Measurements from ENCODE around the gene LRRFIP1. TPM values are rescaled to one million over a fixed set of nuclear protein-coding genes. Genes with fewer than 3 reads are reported as not detected.

LRRFIP1 gene
- total and polyA plus RNA-seq, 4 donors: 79.7 to 194 (median 94.1) TPM

DNA sequence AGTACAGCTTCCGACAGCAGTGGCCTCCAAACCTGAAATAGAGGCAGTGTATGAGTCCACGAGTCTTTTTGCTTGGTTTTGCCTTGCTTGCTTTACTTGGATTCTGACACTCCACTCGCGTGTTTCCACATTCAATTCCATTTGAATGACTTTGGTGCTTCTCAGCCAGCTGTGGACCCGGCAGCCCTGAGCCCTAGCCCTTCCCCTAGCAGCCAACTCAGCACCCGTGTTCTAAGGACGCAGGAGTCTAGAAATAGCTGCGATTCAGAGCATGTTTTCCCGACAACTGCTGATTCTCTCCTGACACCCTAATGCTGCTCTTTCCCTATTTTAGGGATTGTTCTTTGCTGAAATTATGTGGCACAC lies 20.6 kb downstream of the LRRFIP1 start:
- H3K36me3 ChIP-seq (ENCODE audit: control insufficient read depth in 4 of 4, insufficient read depth in 4 of 4, low read length in 4 of 4): peaks cover 0 to 26% (median 9%) of the 10 kb centered on the region in 4 donors
- H3K9ac ChIP-seq (ENCODE audit: insufficient read depth in 1 of 2, low read length in 2 of 2): no peak overlapping the region
- TF ChIP-seq, protein P1, sequence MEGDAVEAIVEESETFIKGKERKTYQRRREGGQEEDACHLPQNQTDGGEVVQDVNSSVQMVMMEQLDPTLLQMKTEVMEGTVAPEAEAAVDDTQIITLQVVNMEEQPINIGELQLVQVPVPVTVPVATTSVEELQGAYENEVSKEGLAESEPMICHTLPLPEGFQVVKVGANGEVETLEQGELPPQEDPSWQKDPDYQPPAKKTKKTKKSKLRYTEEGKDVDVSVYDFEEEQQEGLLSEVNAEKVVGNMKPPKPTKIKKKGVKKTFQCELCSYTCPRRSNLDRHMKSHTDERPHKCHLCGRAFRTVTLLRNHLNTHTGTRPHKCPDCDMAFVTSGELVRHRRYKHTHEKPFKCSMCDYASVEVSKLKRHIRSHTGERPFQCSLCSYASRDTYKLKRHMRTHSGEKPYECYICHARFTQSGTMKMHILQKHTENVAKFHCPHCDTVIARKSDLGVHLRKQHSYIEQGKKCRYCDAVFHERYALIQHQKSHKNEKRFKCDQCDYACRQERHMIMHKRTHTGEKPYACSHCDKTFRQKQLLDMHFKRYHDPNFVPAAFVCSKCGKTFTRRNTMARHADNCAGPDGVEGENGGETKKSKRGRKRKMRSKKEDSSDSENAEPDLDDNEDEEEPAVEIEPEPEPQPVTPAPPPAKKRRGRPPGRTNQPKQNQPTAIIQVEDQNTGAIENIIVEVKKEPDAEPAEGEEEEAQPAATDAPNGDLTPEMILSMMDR (IDR thresholded peaks at IDR 0.05; ENCODE audit: control extremely low read depth, extremely low read depth): no peak
- peaks cover 0 to 13% (median 0%) of the 10 kb centered on the region in 5 donors for H3K4me1 ChIP-seq (ENCODE audit: control insufficient read depth in 5 of 5, insufficient read depth in 5 of 5, low read length in 5 of 5)
- ATAC-seq (ENCODE audit: insufficient read depth, low FRiP score): no peak
- WGBS, 2 donors: 86 to 91% methylated on average over 9 of the region's 9 CpGs
- DNase-seq: no peak
- peak overlapping the region; percentile 17 to 48 for H3K27ac ChIP-seq (ENCODE audit: low read depth in 1 of 2, low read length in 1 of 2)
- H3K27me3 ChIP-seq (ENCODE audit: control insufficient read depth in 3 of 3, insufficient read depth in 3 of 3, low read length in 2 of 3): no peaks in the 10 kb centered on the region
- peaks cover 0 to 7% (median 3%) of the 10 kb centered on the region in 4 donors for H3K9me3 ChIP-seq (ENCODE audit: control insufficient read depth in 4 of 4, insufficient read depth in 3 of 4, low read length in 3 of 4)
- H3K4me3 ChIP-seq: no peak overlapping the region

DNA sequence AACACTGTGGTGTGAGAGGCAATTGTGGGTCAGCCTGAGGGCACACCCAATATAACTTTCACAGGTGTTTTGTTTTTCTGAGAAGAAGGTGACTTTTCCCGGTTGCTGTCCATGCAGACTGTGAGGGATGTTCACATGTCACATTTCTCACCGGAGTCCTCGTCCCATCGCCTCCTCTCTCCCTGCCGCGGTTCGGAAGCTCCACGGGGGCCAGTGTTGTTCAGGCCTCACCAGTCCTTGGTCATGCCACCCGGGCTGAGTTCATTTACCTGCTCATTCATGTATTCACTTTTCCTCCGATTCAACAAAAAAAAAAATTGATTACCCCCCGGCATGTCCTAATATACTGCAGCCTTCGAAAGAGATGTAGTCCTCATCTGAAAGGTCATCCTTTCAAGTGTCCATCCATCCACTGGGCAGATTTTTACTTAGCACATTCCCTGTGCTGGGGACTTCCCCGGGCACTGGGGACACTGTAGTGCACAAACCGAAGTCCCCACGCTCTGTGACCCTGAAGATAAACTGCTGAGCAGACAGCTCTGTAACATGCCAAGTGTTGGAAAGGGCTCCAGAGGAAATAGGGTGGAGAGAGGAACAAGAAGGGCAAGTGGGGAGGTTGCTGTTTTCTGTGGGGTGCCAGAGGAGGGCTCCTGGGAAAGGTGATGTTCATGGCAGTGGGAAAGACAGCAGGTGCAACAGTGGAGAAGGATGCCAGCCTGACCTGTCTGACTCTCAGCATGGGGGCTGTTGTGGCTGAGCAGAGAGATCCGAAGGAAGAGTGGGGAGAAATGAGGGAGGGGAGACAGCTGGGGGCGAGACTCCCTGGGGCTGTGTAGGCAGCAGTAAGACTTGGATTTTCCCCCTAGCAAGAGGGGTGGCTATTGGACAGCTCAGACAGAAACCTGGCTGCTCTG lies 22.4 kb downstream of the LRRFIP1 start:
- peaks cover 0 to 26% (median 9%) of the 10 kb centered on the region in 4 donors for H3K36me3 ChIP-seq (ENCODE audit: control insufficient read depth in 4 of 4, insufficient read depth in 4 of 4, low read length in 4 of 4)
- ATAC-seq (ENCODE audit: insufficient read depth, low FRiP score) (no peak), DNase-seq (no peak)
- H3K9ac ChIP-seq (ENCODE audit: insufficient read depth in 1 of 2, low read length in 2 of 2): no peak overlapping the region
- TF ChIP-seq, protein P1 (IDR thresholded peaks at IDR 0.05; ENCODE audit: control extremely low read depth, extremely low read depth): no peak
- H3K9me3 ChIP-seq (ENCODE audit: control insufficient read depth in 4 of 4, insufficient read depth in 3 of 4, low read length in 3 of 4): peaks cover 0 to 7% (median 3%) of the 10 kb centered on the region in 4 donors
- H3K27ac ChIP-seq (ENCODE audit: low read depth in 1 of 2, low read length in 1 of 2): peak overlapping the region in 1 of 2 donors; percentile 47
- no peaks in the 10 kb centered on the region for H3K27me3 ChIP-seq (ENCODE audit: control insufficient read depth in 3 of 3, insufficient read depth in 3 of 3, low read length in 2 of 3)
- 92 to 94% methylated on average over 17 of the region's 17 CpGs for WGBS, 2 donors
- H3K4me3 ChIP-seq: no peak overlapping the region
- H3K4me1 ChIP-seq (ENCODE audit: control insufficient read depth in 5 of 5, insufficient read depth in 5 of 5, low read length in 5 of 5): peaks cover 0 to 11% (median 0%) of the 10 kb centered on the region in 5 donors

DNA sequence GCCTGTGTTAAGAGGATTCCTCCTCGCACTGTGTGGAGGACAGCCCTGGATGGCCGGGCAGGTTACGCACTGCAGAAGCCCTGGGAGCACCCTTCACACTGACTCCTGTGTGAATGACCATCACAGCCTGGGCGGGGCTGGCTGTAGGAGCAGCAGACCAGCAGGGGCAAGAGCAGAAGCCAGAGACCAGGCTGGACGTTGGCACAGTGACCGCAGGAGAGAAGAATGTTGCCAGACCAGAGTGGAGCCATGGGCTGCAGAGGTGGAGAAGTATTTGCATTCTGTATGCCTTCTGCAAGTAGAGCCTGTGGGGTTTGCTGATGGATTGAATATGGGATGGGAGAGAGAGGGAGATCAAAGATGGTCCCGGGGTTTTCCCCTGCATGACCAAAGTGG lies 23.1 kb downstream of the LRRFIP1 start:
- H3K27me3 ChIP-seq (ENCODE audit: control insufficient read depth in 3 of 3, insufficient read depth in 3 of 3, low read length in 2 of 3): no peaks in the 10 kb centered on the region
- H3K27ac ChIP-seq (ENCODE audit: low read depth in 1 of 2, low read length in 1 of 2): peak overlapping the region in 1 of 2 donors; percentile 47
- WGBS, 2 donors: 77 to 88% methylated on average over 7 of the region's 7 CpGs
- no peak overlapping the region for H3K9ac ChIP-seq (ENCODE audit: insufficient read depth in 1 of 2, low read length in 2 of 2)
- TF ChIP-seq, protein P1 (IDR thresholded peaks at IDR 0.05; ENCODE audit: control extremely low read depth, extremely low read depth): no peak
- no peak overlapping the region for H3K4me3 ChIP-seq
- peaks cover 0 to 22% (median 8%) of the 10 kb centered on the region in 4 donors for H3K36me3 ChIP-seq (ENCODE audit: control insufficient read depth in 4 of 4, insufficient read depth in 4 of 4, low read length in 4 of 4)
- H3K4me1 ChIP-seq (ENCODE audit: control insufficient read depth in 5 of 5, insufficient read depth in 5 of 5, low read length in 5 of 5): peaks cover 0 to 11% (median 0%) of the 10 kb centered on the region in 5 donors
- ATAC-seq (ENCODE audit: insufficient read depth, low FRiP score) (peak; percentile 77), DNase-seq (no peak)
- peaks cover 0 to 7% (median 3%) of the 10 kb centered on the region in 4 donors for H3K9me3 ChIP-seq (ENCODE audit: control insufficient read depth in 4 of 4, insufficient read depth in 3 of 4, low read length in 3 of 4)
